ENCODE results near the gene NHEJ1.
A peak's percentile ranks its signal among the peaks of the same experiment; 100 is the strongest.

Gene NHEJ1

DNA sequence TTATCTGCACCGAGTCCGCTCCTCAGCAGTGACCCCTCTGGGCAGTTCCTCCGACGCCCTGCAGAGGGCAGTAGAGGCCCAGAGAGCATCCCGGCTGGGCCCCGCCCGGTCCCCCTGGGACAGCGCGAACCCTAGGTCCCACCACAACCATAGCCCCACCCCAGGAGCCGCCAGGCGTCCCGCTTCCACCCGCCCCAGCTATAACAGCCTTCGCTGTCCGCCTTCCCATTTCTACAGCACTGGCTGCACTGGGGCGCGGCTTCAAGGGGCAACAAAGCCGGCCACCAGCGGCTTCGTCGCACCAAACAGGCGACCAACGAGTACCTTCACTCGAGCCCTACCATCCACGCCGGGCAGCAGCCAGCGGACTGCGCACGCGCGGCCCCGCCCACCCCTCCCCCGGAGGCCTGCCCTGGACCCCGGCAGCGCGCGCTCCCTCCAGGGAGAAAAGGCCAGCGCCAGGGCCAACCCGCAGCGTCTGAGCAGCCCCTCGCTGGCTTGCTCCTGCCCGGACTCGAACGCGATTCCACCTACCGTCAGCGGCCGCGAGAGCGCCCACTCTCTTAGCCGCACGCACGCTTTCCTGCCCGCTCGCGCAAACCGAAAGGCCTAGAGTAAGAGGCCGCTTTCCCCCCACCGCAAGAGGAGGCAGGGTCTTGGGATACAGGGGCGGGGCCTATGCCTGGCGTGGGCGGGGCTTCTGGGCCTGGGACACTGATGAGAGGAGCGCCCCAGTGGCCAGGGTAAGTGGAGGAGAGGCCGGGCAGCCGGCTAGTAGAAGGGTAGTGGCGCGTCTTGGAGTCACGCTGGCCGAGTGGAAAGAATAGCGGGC lies at the start of gene NHEJ1:
Gene NHEJ1 (minus strand): TSS at position 630 of the 832 bp plus-strand sequence. CDS start 2,453 bp downstream, outside the sequence.
- Histone ChIP-seq H3K9ac (ENCODE audit: low read length) (peak within 1 kb of the TSS; percentile 82), H3K27ac (ENCODE audit: low read length) (peak within 1 kb of the TSS; percentile 80), H3K27me3 (replicated peaks; ENCODE audit: insufficient read depth, low read length) (no peaks in the 10 kb centered on the region), H3K4me2 (ENCODE audit: low read depth, low read length) (peak within 1 kb of the TSS; percentile 75), H2AFZ (ENCODE audit: low read length) (peak within 1 kb of the TSS; percentile 72), H4K20me1 (ENCODE audit: insufficient read depth, low read length) (no peaks in the 10 kb centered on the region), H3K9me2 (replicated peaks; ENCODE audit: insufficient read depth, low read length) (no peaks in the 10 kb centered on the region), H3K4me1 (ENCODE audit: low read length) (peaks cover 5% of the 10 kb centered on the region; the same call in 1 of the 2 replicates), H3K36me3 (replicated peaks; ENCODE audit: insufficient read depth, low read length) (no peaks in the 10 kb centered on the region), H3F3A (ENCODE audit: insufficient read depth, low read length) (no peaks in the 10 kb centered on the region), H3K4me3 (ENCODE audit: low read length) (peak within 1 kb of the TSS; percentile 85), H3K79me2 (ENCODE audit: low read length) (peaks cover 4% of the 10 kb centered on the region; the same call in 1 of the 2 replicates), H3K9me3 (replicated peaks; ENCODE audit: insufficient read depth, low read length) (no peaks in the 10 kb centered on the region)
- DNase-seq = peak; percentile 93
- no peak for TF ChIP-seq EZH2phosphoT487 (IDR thresholded peaks at IDR 0.05; ENCODE audit: low read length)
- TF ChIP-seq CTCF (IDR thresholded peaks at IDR 0.05; ENCODE audit: low read length) = peak; percentile 94

- Histone ChIP-seq H3K9ac (ENCODE audit: low read length) (no peak overlapping the region), H3K79me2 (ENCODE audit: low read length) (peaks cover 12% of the 10 kb centered on the region; the same call in 1 of the 2 replicates), H3K36me3 (replicated peaks; ENCODE audit: insufficient read depth, low read length) (no peaks in the 10 kb centered on the region), H3K27me3 (replicated peaks; ENCODE audit: insufficient read depth, low read length) (no peaks in the 10 kb centered on the region), H2AFZ (ENCODE audit: low read length) (no peak overlapping the region), H3K4me2 (ENCODE audit: low read depth, low read length) (no peak overlapping the region), H3K4me3 (ENCODE audit: low read length) (no peak overlapping the region), H3K9me3 (replicated peaks; ENCODE audit: insufficient read depth, low read length) (no peaks in the 10 kb centered on the region), H3K9me2 (replicated peaks; ENCODE audit: insufficient read depth, low read length) (no peaks in the 10 kb centered on the region), H3K4me1 (ENCODE audit: low read length) (peaks cover 10% of the 10 kb centered on the region; the same call in 1 of the 2 replicates), H4K20me1 (ENCODE audit: insufficient read depth, low read length) (no peaks in the 10 kb centered on the region), H3F3A (ENCODE audit: insufficient read depth, low read length) (peaks cover 13% of the 10 kb centered on the region), H3K27ac (ENCODE audit: low read length) (no peak overlapping the region)
- TF ChIP-seq EZH2 (optimal IDR thresholded peaks at IDR 0.05; ENCODE audit: low read depth, low read length) = no peak
- TF ChIP-seq EZH2phosphoT487 (IDR thresholded peaks at IDR 0.05; ENCODE audit: low read length) = no peak
- no peak for TF ChIP-seq CTCF (IDR thresholded peaks at IDR 0.05; ENCODE audit: low read length)
- no peak for DNase-seq
Observed at GRCh38 chr2:219209236-219210195, 48.9 kb upstream of the NHEJ1 start.

- no peak overlapping the region for H3K27ac ChIP-seq (ENCODE audit: low read length)
- no peak overlapping the region for H3K4me3 ChIP-seq (ENCODE audit: low read length)
- H3K9me3 ChIP-seq (replicated peaks; ENCODE audit: insufficient read depth, low read length) = no peaks in the 10 kb centered on the region
- no peaks in the 10 kb centered on the region for H3K36me3 ChIP-seq (replicated peaks; ENCODE audit: insufficient read depth, low read length)
- no peaks in the 10 kb centered on the region for H4K20me1 ChIP-seq (ENCODE audit: insufficient read depth, low read length)
- no peak overlapping the region for H2AFZ ChIP-seq (ENCODE audit: low read length)
- no peak for DNase-seq
- H3K9me2 ChIP-seq (replicated peaks; ENCODE audit: insufficient read depth, low read length) = no peaks in the 10 kb centered on the region
- H3K9ac ChIP-seq (ENCODE audit: low read length) = no peak overlapping the region
- peak overlapping the region; percentile 88; the same call in 1 of the 2 replicates for H3K4me2 ChIP-seq (ENCODE audit: low read depth, low read length)
- peaks cover 12% of the 10 kb centered on the region; the same call in 1 of the 2 replicates for H3K79me2 ChIP-seq (ENCODE audit: low read length)
- no peaks in the 10 kb centered on the region for H3K27me3 ChIP-seq (replicated peaks; ENCODE audit: insufficient read depth, low read length)
- no peak for TF ChIP-seq CTCF (IDR thresholded peaks at IDR 0.05; ENCODE audit: low read length)
- no peak for TF ChIP-seq EZH2phosphoT487 (IDR thresholded peaks at IDR 0.05; ENCODE audit: low read length)
- no peak for TF ChIP-seq EZH2 (optimal IDR thresholded peaks at IDR 0.05; ENCODE audit: low read depth, low read length)
- H3F3A ChIP-seq (ENCODE audit: insufficient read depth, low read length) = peaks cover 13% of the 10 kb centered on the region
- H3K4me1 ChIP-seq (ENCODE audit: low read length) = peaks cover 10% of the 10 kb centered on the region; the same call in 1 of the 2 replicates
Observed at GRCh38 chr2:219207884-219208740, 47.5 kb upstream of the NHEJ1 start.
